Adrenal gland (tissue), 12 donors: ENCODE data around the gene RASA2. TPM values are rescaled to one million over a fixed set of nuclear protein-coding genes. Genes with fewer than 3 reads are reported as not detected.

Source experiments
- DNase-seq, 7 donors: peaks; one replicate each; pipeline ENCODE4 v3.0.0-alpha.2; 2019 to 2020
- H3K27ac ChIP-seq, 5 donors: fragments of 200-600 bp; sonication (generic) in 4 of 5; 1 replicate in 3 of 5; 2 replicates in 2 of 5; pipeline versions ENCODE4 v1.5.1 to v1.8.0; 2016 to 2020; ENCODE audit warnings: mild to moderate bottlenecking in 1 of 5
- H3K27me3 ChIP-seq: fragments of 200-600 bp; 2 replicates; pipeline ENCODE4 v1.8.0; 2021
- H3K36me3 ChIP-seq, 2 donors: fragments of 200-600 bp; replicated peaks in 1 of 2; 1 replicate in 1 of 2; 2 replicates in 1 of 2; pipeline versions ENCODE4 v1.5.1 to v1.8.0; 2018 to 2022
- H3K4me1 ChIP-seq, 2 donors: fragments of 200-600 bp; replicated peaks in 1 of 2; 1 replicate in 1 of 2; 2 replicates in 1 of 2; pipeline versions ENCODE4 v1.5.1 to v1.8.0; 2018 to 2021
- H3K4me3 ChIP-seq, 4 donors: fragments of 200-600 bp; sonication (generic) in 3 of 4; one replicate each; pipeline ENCODE4 v1.5.1; 2016 to 2018
- H3K9me3 ChIP-seq, 3 donors: fragments of 200-600 bp; sonication (generic) in 1 of 3; replicated peaks in 1 of 3; 1 replicate in 2 of 3; 2 replicates in 1 of 3; pipeline versions ENCODE4 v1.5.1 to v1.8.0; 2016 to 2021
- POLR2A ChIP-seq, 2 donors: fragments of 450-650 bp; IDR thresholded peaks; one replicate each; pipeline ENCODE4 v1.6.1; 2017; ENCODE audit warnings: antibody characterized with exemption in 2 of 2, mild to moderate bottlenecking in 2 of 2, moderate library complexity in 1 of 2
- WGBS, 4 donors: extraction: QIAGEN DNeasy Blood & Tissue Kit in 2 of 4; methylation state at CpG; one replicate each; pipeline versions ENCODE4 v1.1.5 to v1.1.7; 2013 to 2017; 5-methylcytosine and 5-hydroxymethylcytosine counted together
- intact Hi-C, 2 donors: fragments of 100-400 bp; cut with DNase I; formaldehyde crosslinking; loops; one replicate each; pipeline versions ENCODE4 v1.14.1 to v1.15.0; 2022 to 2023
- polyA plus RNA-seq, 3 donors: library from polyadenylated mRNA; stranded (reverse); fragments of 200-250 nt in 2 of 3; fragments of 350-450 nt in 1 of 3; fragmentation: Illumina TruSeq in 1 of 3; extraction: RNeasy Lipid Tissue Mini Kit (QIAGEN cat#74804) in 1 of 3; gene quantifications; one replicate each; pipeline ENCODE4 v1.2.3, GENCODE V29; 2013 to 2014
- total RNA-seq, 9 donors: library from RNA; depleted of rRNA in 4 of 9; stranded (reverse); fragments of >200 nt in 4 of 9; fragments of 120-200 nt in 1 of 9; fragmentation: NEBNext Ultra II Directional in 1 of 9; extraction: Animal tissue kit (Norgen Biotek cat#: 25700) in 1 of 9; gene quantifications; one replicate each; pipeline versions ENCODE4 v1.1.0 to v1.2.4, GENCODE V29; 2013 to 2023
- TF ChIP-seq, protein P1 (sequence below), 6 experiments: fragments of 450-650 bp in 4 of 6; fragments of 200-600 bp in 2 of 6; sonication (generic) in 1 of 6; IDR thresholded peaks; 1 replicate in 5 of 6; 2 replicates in 1 of 6; pipeline versions ENCODE4 v1.5.1 to v1.8.0; 2016 to 2021; ENCODE audit warnings: antibody characterized with exemption in 6 of 6, mild to moderate bottlenecking in 2 of 6, moderate library complexity in 1 of 6
- donor health status: healthy with polysubstance abuse.
- donor health status: Bipolar disorder and iron deficiency.
- donor health status: DM: yes; HTN: yes; CAD: no.
- donor health status: DM: no; HTN: no; CAD: no.
- donor health status: DM: no; HTN: no; CAD: no.
- donor health status: DM: yes; HTN: yes; CAD: no.

Gene RASA2
- total and polyA plus RNA-seq, 12 donors, result 5.7 to 52.5 (median 10.2) TPM

GRCh38 chr3:141445990-141446389 is 40.8 kb upstream of the RASA2 start:
- TF ChIP-seq POLR2A (IDR thresholded peaks at IDR 0.05), result no peak
- TF ChIP-seq, protein P1, sequence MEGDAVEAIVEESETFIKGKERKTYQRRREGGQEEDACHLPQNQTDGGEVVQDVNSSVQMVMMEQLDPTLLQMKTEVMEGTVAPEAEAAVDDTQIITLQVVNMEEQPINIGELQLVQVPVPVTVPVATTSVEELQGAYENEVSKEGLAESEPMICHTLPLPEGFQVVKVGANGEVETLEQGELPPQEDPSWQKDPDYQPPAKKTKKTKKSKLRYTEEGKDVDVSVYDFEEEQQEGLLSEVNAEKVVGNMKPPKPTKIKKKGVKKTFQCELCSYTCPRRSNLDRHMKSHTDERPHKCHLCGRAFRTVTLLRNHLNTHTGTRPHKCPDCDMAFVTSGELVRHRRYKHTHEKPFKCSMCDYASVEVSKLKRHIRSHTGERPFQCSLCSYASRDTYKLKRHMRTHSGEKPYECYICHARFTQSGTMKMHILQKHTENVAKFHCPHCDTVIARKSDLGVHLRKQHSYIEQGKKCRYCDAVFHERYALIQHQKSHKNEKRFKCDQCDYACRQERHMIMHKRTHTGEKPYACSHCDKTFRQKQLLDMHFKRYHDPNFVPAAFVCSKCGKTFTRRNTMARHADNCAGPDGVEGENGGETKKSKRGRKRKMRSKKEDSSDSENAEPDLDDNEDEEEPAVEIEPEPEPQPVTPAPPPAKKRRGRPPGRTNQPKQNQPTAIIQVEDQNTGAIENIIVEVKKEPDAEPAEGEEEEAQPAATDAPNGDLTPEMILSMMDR (IDR thresholded peaks at IDR 0.05), result no peak
- Histone ChIP-seq H3K27ac (no peak overlapping the region), H3K4me1 (peaks cover 0 to 23% of the 10 kb centered on the region in 2 donors), H3K9me3 (no peaks in the 10 kb centered on the region), H3K36me3 (peaks cover 0 to 52% of the 10 kb centered on the region in 2 donors), H3K27me3 (no peaks in the 10 kb centered on the region), H3K4me3 (no peak overlapping the region)
- 92 to 100% (median 97%) methylated on average over 1 of the region's 1 CpG for WGBS, 4 donors
- intact Hi-C loops, result no loop called here
- DNase-seq, result no peak

- H3K27ac ChIP-seq, result peak overlapping the region in 1 of 5 donors; percentile 11
- intact Hi-C loops, result no loop called here
- H3K36me3 ChIP-seq, result peaks cover 0 to 52% of the 10 kb centered on the region in 2 donors
These were observed 40.1 kb upstream of the RASA2 start for GRCh38 chr3:141446737-141447136.

GRCh38 chr3:141447383-141447782 is 39.4 kb upstream of the RASA2 start:
- peaks cover 0 to 50% of the 10 kb centered on the region in 2 donors for H3K36me3 ChIP-seq
- TF ChIP-seq POLR2A (IDR thresholded peaks at IDR 0.05), result no peak
- TF ChIP-seq, protein P1 (IDR thresholded peaks at IDR 0.05), result no peak
- H3K9me3 ChIP-seq, result no peaks in the 10 kb centered on the region
- no peak for DNase-seq
- H3K4me3 ChIP-seq, result no peak overlapping the region
- WGBS, 4 donors, result 58 to 69% (median 65%) methylated on average over 6 of the region's 6 CpGs
- intact Hi-C loops, result no loop called here
- H3K4me1 ChIP-seq, result peaks cover 0 to 18% of the 10 kb centered on the region in 2 donors
- no peaks in the 10 kb centered on the region for H3K27me3 ChIP-seq
- H3K27ac ChIP-seq, result no peak overlapping the region

More at GRCh38 chr3:141446737-141447136, 40.1 kb upstream of the RASA2 start:
- no peak for DNase-seq
- Histone ChIP-seq H3K27me3 (no peaks in the 10 kb centered on the region), H3K4me1 (peaks cover 0 to 15% of the 10 kb centered on the region in 2 donors), H3K9me3 (no peaks in the 10 kb centered on the region), H3K4me3 (no peak overlapping the region)
- TF ChIP-seq, protein P1 (IDR thresholded peaks at IDR 0.05), result no peak
- TF ChIP-seq POLR2A (IDR thresholded peaks at IDR 0.05), result no peak

DNA sequence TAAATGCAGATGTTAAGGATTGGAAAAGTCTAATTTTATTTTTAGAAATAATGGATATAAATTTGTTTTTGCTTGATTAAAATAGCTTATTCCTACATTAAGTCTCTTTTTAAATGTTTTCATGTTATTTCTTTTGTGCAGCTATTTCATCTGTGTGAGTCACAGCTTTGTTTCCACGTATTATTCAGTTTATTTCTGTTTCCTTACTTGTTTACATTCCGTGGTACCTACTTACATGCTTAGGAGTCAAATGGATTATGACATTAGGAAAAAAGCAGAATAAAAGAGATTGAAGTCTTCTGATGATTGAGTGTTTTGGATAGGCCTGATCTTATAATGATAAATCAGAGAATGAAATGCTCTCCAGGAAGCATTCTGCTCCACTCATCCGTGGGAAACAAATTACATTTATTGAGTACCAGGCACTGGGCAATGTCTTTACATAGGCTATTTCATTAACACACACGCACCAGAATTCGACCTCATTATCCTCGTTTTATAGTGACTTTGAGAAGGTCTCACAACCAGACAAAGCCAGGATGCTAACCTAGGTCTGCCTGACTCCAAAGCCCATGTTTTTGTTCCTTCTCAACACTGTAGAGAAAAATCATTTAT is 38.1 kb upstream of the RASA2 start:
- WGBS, 4 donors, result 73 to 82% (median 76%) methylated on average over 6 of the region's 6 CpGs
- H3K36me3 ChIP-seq, result peaks cover 0 to 37% of the 10 kb centered on the region in 2 donors
- H3K27ac ChIP-seq, result peak overlapping the region in 1 of 5 donors; percentile 6
- DNase-seq, result no peak
- TF ChIP-seq, protein P1 (IDR thresholded peaks at IDR 0.05), result no peak
- no peak for TF ChIP-seq POLR2A (IDR thresholded peaks at IDR 0.05)
- H3K4me1 ChIP-seq, result peaks cover 0 to 14% of the 10 kb centered on the region in 2 donors
- no peak overlapping the region for H3K4me3 ChIP-seq
- no peaks in the 10 kb centered on the region for H3K27me3 ChIP-seq
- H3K9me3 ChIP-seq, result no peaks in the 10 kb centered on the region
- intact Hi-C loops, result no loop called here
